IMR-90 (cell line): ENCODE results near the gene PCK1. TPM values are rescaled to one million over a fixed set of nuclear protein-coding genes. Genes with fewer than 3 reads are reported as not detected.
"Not testable (repeated sequence)": the region's sequence is repeated elsewhere in the genome, so short reads cannot be mapped to it uniquely, and the experiment has no call there.

ENCODE experiments used
- ATAC-seq: fragments of 200-7000 bp; cut with Tn5 transposase; 2 replicates; pipeline ENCODE4 v1.9.1; 2020; ENCODE audit warnings: low read depth, mild to moderate bottlenecking, moderate library complexity
- Bru-seq: library from RNA; stranded (reverse); fragments of 400-500 nt; gene quantifications from one replicate; lab custom pipeline; 2021; lab: Mats Ljungman, UMichigan
- BruChase-seq, 2 experiments: library from RNA; stranded (reverse); fragments of 400-500 nt; gene quantifications; one replicate each; lab custom pipeline; 2021; lab: Mats Ljungman, UMichigan
- BruUV-seq: library from RNA; stranded (reverse); fragments of 400-500 nt; replicated peaks from 2 replicates; lab custom pipeline; 2021; lab: Mats Ljungman, UMichigan
- CTCF ChIA-PET: fragments of 300-600 bp; formaldehyde crosslinking; extraction: SDS; loops from one replicate; lab custom pipeline; 2021; ENCODE audit warnings: antibody characterized with exemption; lab: Yijun Ruan, JAX
- POLR2A ChIA-PET: fragments of 300-600 bp; sonication (Branson Sonifier 250); formaldehyde crosslinking; loops from one replicate; lab custom pipeline; 2022; ENCODE audit warnings: antibody characterized with exemption; ENCODE audit not compliant: unreplicated experiment; lab: Charles Lee
- DNase-seq: peaks from one replicate; pipeline ENCODE4 v3.0.0; 2013
- H2AFZ ChIP-seq: replicated peaks from 2 replicates; pipeline ENCODE3; 2013; ENCODE audit warnings: low read length, mild to moderate bottlenecking; ENCODE audit not compliant: poor library complexity
- H2AK5ac ChIP-seq: 2 replicates; pipeline ENCODE4 v1.6.1; 2013; ENCODE audit warnings: low read depth, low read length, inconsistent platforms
- H2AK9ac ChIP-seq: replicated peaks from 2 replicates; pipeline ENCODE3; 2013; ENCODE audit warnings: mild to moderate bottlenecking, low read depth, low read length, moderate library complexity; ENCODE audit not compliant: poor library complexity
- H2BK120ac ChIP-seq: 2 replicates; pipeline ENCODE4 v1.6.1; 2013; ENCODE audit warnings: low read depth, low read length, inconsistent platforms
- H2BK15ac ChIP-seq: 3 replicates; pipeline ENCODE4 v1.6.1; 2013; ENCODE audit warnings: low read depth, low read length, inconsistent platforms
- H2BK20ac ChIP-seq: 2 replicates; pipeline ENCODE4 v1.6.1; 2013; ENCODE audit warnings: low read depth, mild to moderate bottlenecking, inconsistent platforms, low read length, moderate library complexity
- H2BK5ac ChIP-seq: 2 replicates; pipeline ENCODE4 v1.6.1; 2013; ENCODE audit warnings: mild to moderate bottlenecking, low read depth, low read length, inconsistent platforms; ENCODE audit not compliant: poor library complexity, severe bottlenecking
- H3K14ac ChIP-seq: replicated peaks from 2 replicates; pipeline ENCODE4 v1.6.1; 2013; ENCODE audit warnings: low read depth, low read length, inconsistent platforms
- H3K18ac ChIP-seq: 2 replicates; pipeline ENCODE4 v1.6.1; 2013; ENCODE audit warnings: low read depth, low read length, control low read depth
- H3K23ac ChIP-seq: 2 replicates; pipeline ENCODE4 v1.6.1; 2013; ENCODE audit warnings: low read depth, low read length, inconsistent platforms
- H3K27ac ChIP-seq: 2 replicates; pipeline ENCODE4 v1.5.1; 2013; ENCODE audit warnings: mild to moderate bottlenecking, control low read depth, low read length; ENCODE audit not compliant: insufficient read depth
- H3K27me3 ChIP-seq: 2 replicates; pipeline ENCODE4 v1.6.1; 2013; ENCODE audit warnings: low read length; ENCODE audit not compliant: control insufficient read depth, insufficient read depth
- H3K36me3 ChIP-seq: 2 replicates; pipeline ENCODE4 v1.6.1; 2013; ENCODE audit warnings: low read length, mixed read lengths; ENCODE audit not compliant: control insufficient read depth, insufficient read depth
- H3K4ac ChIP-seq: 2 replicates; pipeline ENCODE4 v1.6.1; 2013; ENCODE audit warnings: low read depth, low read length, inconsistent platforms
- H3K4me1 ChIP-seq: 2 replicates; pipeline ENCODE4 v1.6.1; 2013; ENCODE audit warnings: low read length, mixed read lengths; ENCODE audit not compliant: control insufficient read depth, insufficient read depth
- H3K4me2 ChIP-seq: 2 replicates; pipeline ENCODE4 v1.6.1; 2013; ENCODE audit warnings: low read depth, mild to moderate bottlenecking, control low read depth, low read length, moderate library complexity
- H3K4me3 ChIP-seq: 2 replicates; pipeline ENCODE4 v1.5.1; 2013; ENCODE audit warnings: low read depth, mild to moderate bottlenecking, control low read depth, low read length, moderate library complexity; ENCODE audit not compliant: insufficient read depth
- H3K56ac ChIP-seq: 2 replicates; pipeline ENCODE4 v1.6.1; 2013; ENCODE audit warnings: low read length, inconsistent platforms; ENCODE audit not compliant: insufficient read depth; ENCODE audit errors: extremely low read depth
- H3K79me1 ChIP-seq, 2 experiments: 2 replicates each; pipeline ENCODE4 v1.6.1; 2013; ENCODE audit warnings: low read length in 2 of 2, inconsistent platforms in 1 of 2, low read depth in 1 of 2
- H3K9ac ChIP-seq: 2 replicates; pipeline ENCODE4 v1.6.1; 2013; ENCODE audit warnings: low read depth, low read length, control low read depth
- H3K9me1 ChIP-seq: 2 replicates; pipeline ENCODE4 v1.6.1; 2013; ENCODE audit warnings: low read length, inconsistent platforms; ENCODE audit not compliant: insufficient read depth
- H3K9me3 ChIP-seq: 2 replicates; pipeline ENCODE4 v1.6.1; 2013; ENCODE audit warnings: low read length; ENCODE audit not compliant: control insufficient read depth, insufficient read depth
- H4K20me1 ChIP-seq: 2 replicates; pipeline ENCODE4 v1.6.1; 2013; ENCODE audit warnings: low read length, inconsistent platforms; ENCODE audit not compliant: insufficient read depth
- H4K5ac ChIP-seq: 2 replicates; pipeline ENCODE4 v1.6.1; 2013; ENCODE audit warnings: mild to moderate bottlenecking, low read depth, low read length, control low read depth
- H4K8ac ChIP-seq, 2 experiments: 2 replicates each; pipeline ENCODE4 v1.6.1; 2013; ENCODE audit warnings: low read depth in 2 of 2, low read length in 2 of 2, control low read depth in 1 of 2, inconsistent platforms in 1 of 2
- H4K91ac ChIP-seq: 2 replicates; pipeline ENCODE4 v1.6.1; 2013; ENCODE audit warnings: low read depth, low read length, inconsistent platforms; ENCODE audit not compliant: insufficient read depth
- RAD21 ChIP-seq: IDR thresholded peaks from 2 replicates; pipeline ENCODE4 v1.6.1; 2012; ENCODE audit warnings: low read length, improper control_type of control experiment
- WGBS, 2 experiments: methylation state at CpG; one replicate each; pipeline versions ENCODE4 v1.1.5 to v1.1.7; 2013; ENCODE audit warnings: missing lambda C conversion rate in 2 of 2; ENCODE audit not compliant: insufficient read length in 1 of 2; ENCODE audit errors: extremely low coverage in 2 of 2; 5-methylcytosine and 5-hydroxymethylcytosine counted together
- dilution Hi-C: fragments of 300-500 bp; cut with HindIII; formaldehyde crosslinking; loops from one replicate; pipeline ENCODE4 v1.14.3; 2018; ENCODE audit warnings: low sequenced_read_pairs; ENCODE audit not compliant: unreplicated experiment
- in situ Hi-C: fragments of 300-500 bp; cut with MboI; formaldehyde crosslinking; loops from 3 replicates; pipeline ENCODE4 v1.14.3; 2019; ENCODE audit warnings: low sequenced_read_pairs, inconsistent platforms, mixed read lengths
- intact Hi-C: fragments of 100-400 bp; cut with micrococcal nuclease; formaldehyde crosslinking; loops from 2 replicates; pipeline ENCODE4 v1.10.0; 2022
- long read RNA-seq: library from polyadenylated mRNA; unstranded; transcript quantifications from one replicate; pipeline ENCODE4 v2.0.0, GENCODE V29; 2021; ENCODE audit not compliant: unreplicated experiment
- polyA plus RNA-seq, 3 experiments: library from polyadenylated mRNA; depleted of rRNA; stranded (reverse); fragments of >200 nt; gene quantifications; 2 replicates each; pipeline ENCODE4 v1.2.3, GENCODE V29; 2012; ENCODE audit warnings: low replicate concordance in 1 of 3
- total RNA-seq: library from RNA; depleted of rRNA; stranded (reverse); fragments of >200 nt; gene quantifications from 2 replicates; pipeline ENCODE4 v1.2.3, GENCODE V29; 2012; rRNA removed

The PCK1 gene
- total RNA-seq (not detected in 2 replicates), polyA plus RNA-seq (2012; rRNA removed) (not detected in 2 replicates), Bru-seq, nascent RNA (not detected), BruChase-seq, experiment 1, labeled RNA remaining after a 6-hour chase (not detected), BruChase-seq, experiment 2, labeled RNA remaining after a 2-hour chase (not detected)
- not detected in 2 replicates for polyA plus RNA-seq (2012; cell fraction: cytosol; rRNA removed)
- polyA plus RNA-seq (2012; cell fraction: nucleus; rRNA removed; ENCODE audit: low replicate concordance), result not detected in 2 replicates
- long read RNA-seq, result 0 reads

- Histone ChIP-seq H3K23ac (no peak within 1 kb of the TSS), H4K8ac (no peak within 1 kb of the TSS), H3K56ac (no peak within 1 kb of the TSS), H2BK15ac (no peak within 1 kb of the TSS), H2BK20ac (no peak within 1 kb of the TSS), H4K5ac (no peak within 1 kb of the TSS), H3K27ac (no peak within 1 kb of the TSS), H3K4me3 (no peak within 1 kb of the TSS), H3K36me3 (no peaks in the 10 kb centered on the region), H4K20me1 (no peaks in the 10 kb centered on the region), H3K14ac (no peak within 1 kb of the TSS), H3K27me3 (peaks cover 7% of the 10 kb centered on the region), H2AK5ac (no peak within 1 kb of the TSS), H3K18ac (no peak within 1 kb of the TSS), H4K91ac (no peak within 1 kb of the TSS), H3K9ac (no peak within 1 kb of the TSS), H3K9me1 (no peaks in the 10 kb centered on the region), H2BK5ac (no peak within 1 kb of the TSS), H3K79me1 (no peaks in the 10 kb centered on the region), H3K9me3 (no peaks in the 10 kb centered on the region), H2AFZ (no peak within 1 kb of the TSS), H2AK9ac (peak within 1 kb of the TSS; percentile 34), H3K4me1 (no peaks in the 10 kb centered on the region), H2BK120ac (no peak within 1 kb of the TSS), H3K4me2 (no peak within 1 kb of the TSS), H3K4ac (no peak within 1 kb of the TSS)
- DNase-seq (peak; percentile 1), ATAC-seq (no peak)
- in situ Hi-C loops (no loop called here), dilution Hi-C loops (no loop called here), intact Hi-C loops (no loop called here)
- TF ChIP-seq RAD21, result no peak
- CTCF ChIA-PET, result no interaction called here
- POLR2A ChIA-PET, result no interaction called here
- WGBS, 2 experiments, result 40% methylated on average over 3 of the region's 14 CpGs; no CpG with 5 or more reads in 1 of the 2 experiments
- no TSS peak for BruUV-seq
Measured at GRCh38 chr20:57560554-57561355, at the start of gene PCK1. Gene PCK1 (plus strand): TSS chr20:57561110. CDS start chr20:57561412, 302 bp downstream.

DNA sequence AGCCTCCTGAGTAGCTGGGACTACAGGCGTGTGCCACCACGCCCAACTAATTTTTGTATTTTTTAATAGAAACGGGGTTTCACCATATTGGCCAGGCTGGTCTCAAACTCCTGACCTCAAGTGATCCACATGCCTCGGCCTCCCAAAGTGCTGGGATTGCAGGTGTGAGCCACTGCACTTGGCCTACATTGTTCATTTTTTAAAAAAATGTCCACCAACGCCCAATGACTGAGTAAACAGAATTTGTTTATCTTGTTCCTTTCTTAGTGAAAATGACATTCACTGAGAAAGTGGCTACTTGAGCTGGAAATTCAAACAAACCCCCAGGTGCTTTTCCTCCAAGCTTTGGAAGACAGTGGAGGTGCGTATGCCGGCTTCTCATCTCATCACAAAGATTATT is 49.2 kb upstream of the PCK1 start:
- H3K79me1 ChIP-seq, H2BK120ac ChIP-seq, H4K5ac ChIP-seq, POLR2A ChIA-PET, H3K23ac ChIP-seq, H3K9me1 ChIP-seq, H3K4ac ChIP-seq, H3K9ac ChIP-seq, H3K56ac ChIP-seq, BruUV-seq, intact Hi-C loops, H4K8ac ChIP-seq, ATAC-seq, H2AK9ac ChIP-seq, H4K91ac ChIP-seq, H3K36me3 ChIP-seq, H4K20me1 ChIP-seq, H3K4me2 ChIP-seq, H2AFZ ChIP-seq, H3K4me3 ChIP-seq, DNase-seq, H3K4me1 ChIP-seq, H2BK20ac ChIP-seq, H3K9me3 ChIP-seq, dilution Hi-C loops, H3K27ac ChIP-seq, H2AK5ac ChIP-seq, H2BK15ac ChIP-seq, H2BK5ac ChIP-seq, H3K18ac ChIP-seq, H3K14ac ChIP-seq: not testable (repeated sequence)
- H3K27me3 ChIP-seq, result peaks cover 14% of the 10 kb centered on the region
- in situ Hi-C loops, result loop anchor here (5.0 kb wide), 2 partner anchors 81 to 701 kb away; no protein-coding TSS in a partner anchor
- CTCF ChIA-PET, result interaction anchor here (0.9 kb wide), 1 partner anchor 83 kb away, joined by 5 read pairs; no protein-coding TSS in a partner anchor
- WGBS, 2 experiments, result 87% methylated on average over 3 of the region's 7 CpGs; no CpG with 5 or more reads in 1 of the 2 experiments
